NCI-H1048 (cell line): ENCODE data around the gene TOR4A.

ENCODE experiments used
- DNase-seq: peaks from one replicate; lab custom pipeline; 2025; lab: John Stamatoyannopoulos, UW

TOR4A gene

GRCh38 chr9:137307255-137308056 lies 29.9 kb downstream of the TOR4A start:
- DNase-seq = no peak

DNA sequence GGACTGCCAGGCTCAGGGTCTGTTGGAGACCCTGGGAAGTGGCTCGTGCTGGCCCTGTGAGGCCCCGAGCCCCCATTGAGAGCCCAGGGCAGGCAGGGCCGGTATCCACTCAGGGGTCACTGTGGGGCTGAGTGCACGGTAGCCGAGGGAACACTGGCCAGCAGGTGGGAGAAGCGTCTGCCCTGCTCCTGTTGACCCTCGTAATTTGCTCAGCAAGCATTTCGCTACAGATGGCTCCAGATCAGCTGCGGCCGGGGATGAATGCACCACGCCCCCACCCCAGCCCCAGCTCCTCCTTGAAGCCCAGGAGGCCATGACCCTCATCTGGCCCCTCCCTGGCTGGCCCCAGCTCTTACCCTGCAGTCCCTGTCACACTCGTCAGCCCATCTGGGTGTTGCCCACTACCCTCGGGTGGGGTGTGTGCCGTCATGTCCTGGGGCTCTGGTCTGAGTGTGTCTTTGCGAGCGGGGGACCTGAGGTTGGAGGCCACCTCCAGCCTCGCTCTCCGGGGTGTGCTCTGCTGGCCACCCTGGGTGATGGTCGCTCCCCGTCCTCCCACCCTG lies 30.6 kb downstream of the TOR4A start:
- DNase-seq = no peak

- no peak for DNase-seq
These were observed 32.1 kb downstream of the TOR4A start for GRCh38 chr9:137309368-137310188.

DNA sequence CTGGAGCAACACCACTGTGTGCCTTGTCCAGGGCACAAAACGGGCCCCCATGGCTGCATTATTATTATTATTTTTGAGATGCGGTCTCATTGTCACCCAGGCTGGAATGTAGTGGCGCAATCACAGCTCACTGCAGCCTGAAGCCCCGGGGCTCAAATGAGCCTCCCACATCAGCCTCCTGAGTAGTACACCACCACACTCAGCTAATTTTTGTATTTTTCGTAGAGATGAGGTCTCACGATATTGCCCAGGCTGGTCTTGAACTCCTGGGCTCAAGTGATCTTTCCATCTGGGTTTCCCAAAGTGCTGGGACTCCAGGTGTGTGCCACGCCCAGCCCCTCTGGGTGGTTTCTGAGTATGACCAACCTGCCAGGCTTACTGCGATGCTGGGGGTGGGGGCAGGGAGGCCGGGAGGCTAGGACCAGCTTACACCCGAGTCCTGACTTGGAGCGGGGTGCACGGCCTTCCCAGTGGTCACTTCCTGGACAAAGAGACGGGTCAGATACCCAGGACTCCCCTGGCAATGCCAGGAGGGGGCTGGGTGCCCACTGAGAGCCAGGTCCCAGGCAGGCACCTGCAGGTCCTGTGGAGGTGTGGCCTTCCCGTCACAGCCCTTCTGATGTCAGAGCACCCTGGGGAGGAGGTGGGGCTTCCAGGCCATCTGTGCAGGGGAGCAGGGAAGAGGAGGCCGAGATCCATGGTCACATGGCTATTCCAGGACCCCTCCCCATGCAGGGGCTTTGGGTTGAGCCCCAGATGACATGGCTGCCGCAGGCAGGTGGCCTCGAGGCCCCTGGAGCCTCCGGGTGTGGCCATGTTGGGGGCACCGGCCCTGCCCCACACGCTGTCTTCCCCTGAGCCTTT lies 32.9 kb downstream of the TOR4A start:
- no peak for DNase-seq

DNA sequence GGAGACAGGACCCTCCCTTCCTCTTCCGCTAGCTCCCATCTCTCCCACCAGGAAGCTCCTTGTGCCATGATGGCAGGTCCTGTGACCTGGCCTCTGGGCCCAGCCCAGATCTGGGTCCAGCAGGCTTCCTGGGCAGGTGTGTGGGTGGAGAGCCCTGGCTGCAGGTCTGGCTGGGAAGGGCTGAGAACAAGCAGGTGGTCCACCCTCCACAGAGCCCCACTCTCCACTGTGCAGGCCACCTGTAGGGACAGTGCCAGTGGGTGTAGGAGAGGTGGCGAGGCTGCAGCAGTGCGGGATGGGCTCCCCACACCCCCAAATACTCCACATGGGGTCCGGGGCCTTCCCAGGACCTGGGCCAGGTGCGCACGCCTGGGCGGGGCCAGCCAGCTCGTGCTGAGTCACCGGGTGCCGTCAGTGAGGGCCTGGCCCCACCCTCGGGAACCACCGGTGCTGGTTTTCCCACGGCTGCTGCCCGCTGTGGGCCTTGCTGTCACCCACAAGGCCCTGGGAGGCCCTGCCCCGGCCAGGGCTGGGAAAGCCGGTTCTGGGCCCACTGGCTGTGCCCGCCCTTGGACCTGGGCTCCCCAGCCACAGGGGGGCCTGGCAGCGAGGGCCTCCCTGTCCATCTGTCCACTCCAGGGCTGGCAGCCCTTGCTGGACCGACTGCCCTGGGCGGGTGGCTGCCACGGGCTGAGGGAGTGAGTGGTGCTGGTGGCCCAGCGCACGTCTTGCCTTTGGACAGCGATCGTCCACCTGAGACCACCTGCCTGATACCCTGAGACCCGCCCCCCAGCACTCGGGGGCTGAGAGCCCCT lies 33.9 kb downstream of the TOR4A start:
- no peak for DNase-seq

DNA sequence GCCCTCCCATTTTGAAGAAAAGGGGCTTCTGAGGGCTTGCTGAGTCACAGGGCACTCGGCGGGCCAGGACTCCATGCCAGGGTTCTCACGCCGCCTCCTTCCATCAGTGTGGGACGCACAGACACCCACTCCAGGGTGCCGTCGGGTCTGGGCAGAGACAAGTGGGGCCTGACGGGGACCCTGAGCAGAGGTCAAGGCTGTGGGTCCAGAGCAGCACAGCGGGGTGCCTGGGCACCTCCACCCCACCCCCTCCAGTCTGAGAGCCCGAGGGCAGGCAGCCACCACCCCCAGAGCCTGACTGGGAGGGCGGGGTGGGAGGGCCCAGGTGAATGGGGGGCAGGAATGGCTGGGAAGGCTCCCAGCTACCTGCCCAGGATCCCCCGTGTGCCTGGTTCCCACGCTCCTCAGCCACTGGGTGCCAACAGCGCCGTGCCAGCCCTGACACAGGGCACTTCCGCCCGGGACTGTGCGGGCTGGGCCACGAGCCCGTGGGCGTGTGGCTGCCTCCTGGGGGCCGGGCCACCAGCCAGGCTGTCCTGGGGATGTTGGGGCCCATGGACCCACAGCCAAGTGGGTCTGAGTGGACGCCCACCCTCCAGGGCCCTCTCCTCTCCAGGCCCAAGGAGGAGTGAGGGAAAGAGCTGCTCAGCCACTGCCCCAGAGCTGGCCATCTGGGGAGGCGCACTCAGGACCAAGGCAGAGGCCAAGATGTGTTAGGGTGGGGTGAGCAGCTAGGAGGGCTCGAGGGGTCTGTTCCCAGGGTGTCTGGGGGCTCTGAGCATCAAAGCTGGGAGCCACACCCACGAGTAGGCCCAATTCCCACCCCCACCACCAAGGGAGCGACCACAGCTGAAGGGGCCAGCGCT lies 34.7 kb downstream of the TOR4A start:
- no peak for DNase-seq

DNA sequence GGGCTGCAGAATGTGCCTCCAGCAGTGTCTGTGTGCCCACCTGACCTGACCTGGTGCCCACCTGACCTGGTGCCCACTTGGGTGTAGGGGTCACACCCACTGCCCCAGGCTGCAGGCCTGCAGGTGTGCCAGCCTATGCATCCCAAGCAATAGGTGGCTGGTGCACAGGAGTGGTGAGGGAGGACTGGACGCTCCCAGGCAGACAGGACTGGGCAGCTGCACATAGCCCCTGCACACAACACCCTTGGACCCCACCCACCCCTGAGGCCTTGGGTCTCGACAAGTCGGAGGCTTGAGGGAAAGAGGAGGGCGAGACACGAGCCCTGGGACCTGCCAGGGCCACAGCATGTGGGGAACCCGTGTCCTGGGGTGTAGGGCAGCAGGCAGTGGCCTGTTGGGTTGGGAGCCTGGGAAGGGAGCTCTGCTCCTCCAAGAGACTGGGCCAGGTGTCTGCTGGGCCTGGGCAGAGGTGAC lies 35.4 kb downstream of the TOR4A start:
- no peak for DNase-seq

DNA sequence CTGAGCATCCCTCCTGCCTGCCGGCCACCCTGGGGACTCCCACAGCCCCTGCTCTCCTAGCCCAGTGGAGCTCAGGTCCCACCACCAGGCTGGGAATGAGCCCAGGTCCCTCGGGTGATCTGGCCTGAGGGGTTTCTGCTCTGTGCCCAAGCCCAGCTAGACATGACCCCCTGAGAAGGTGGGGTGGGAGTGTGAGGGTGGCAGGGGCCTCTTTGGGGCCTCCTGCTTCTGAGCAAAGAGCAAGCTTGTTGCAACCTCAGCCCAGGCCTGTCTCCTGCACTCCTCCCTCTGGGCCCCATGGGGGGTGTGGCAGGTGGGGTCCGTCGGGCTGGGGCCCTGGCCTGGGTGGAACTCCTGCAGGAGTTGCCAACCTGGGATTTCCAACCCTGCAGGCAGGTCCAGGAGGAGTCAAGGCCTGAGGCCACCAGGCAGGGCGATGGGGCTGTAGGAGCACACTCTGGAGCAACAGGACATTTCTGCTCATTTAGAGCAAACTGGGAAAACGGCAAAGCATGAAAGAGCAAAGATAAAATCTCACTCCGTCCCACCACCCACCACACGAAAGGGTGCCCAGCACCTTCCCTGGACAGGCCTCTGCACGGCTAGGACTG lies 35.9 kb downstream of the TOR4A start:
- DNase-seq = no peak

DNA sequence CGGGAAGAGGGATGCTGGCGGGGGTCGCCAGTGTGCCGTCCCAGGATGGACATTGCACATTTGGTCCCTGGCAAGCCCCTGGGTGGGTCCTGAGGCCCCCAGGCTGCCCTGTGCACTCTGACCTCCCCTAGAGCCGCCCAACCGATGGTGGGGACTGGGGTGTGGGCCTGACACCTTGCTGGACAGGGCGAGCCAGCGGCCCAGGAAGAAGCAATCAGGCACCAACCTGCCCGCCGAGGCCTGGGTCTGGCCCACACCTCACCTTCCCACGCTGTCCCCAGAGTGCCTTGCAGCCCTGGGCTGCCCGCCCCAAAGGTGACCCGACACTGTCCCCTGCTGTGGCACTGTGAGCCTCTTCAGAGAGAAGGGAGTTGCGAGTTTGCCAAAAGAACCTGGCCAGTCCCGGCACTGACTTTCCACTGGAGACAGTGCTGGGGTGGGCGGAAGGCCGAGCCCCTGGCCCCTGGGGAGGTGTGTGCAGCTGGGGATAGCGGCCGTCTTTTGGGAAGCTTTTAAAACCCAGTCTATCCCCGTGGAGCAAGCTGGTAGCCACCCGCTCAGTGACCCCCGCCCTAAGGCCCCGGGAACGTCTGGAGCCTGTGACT lies 36.5 kb downstream of the TOR4A start:
- no peak for DNase-seq

DNA sequence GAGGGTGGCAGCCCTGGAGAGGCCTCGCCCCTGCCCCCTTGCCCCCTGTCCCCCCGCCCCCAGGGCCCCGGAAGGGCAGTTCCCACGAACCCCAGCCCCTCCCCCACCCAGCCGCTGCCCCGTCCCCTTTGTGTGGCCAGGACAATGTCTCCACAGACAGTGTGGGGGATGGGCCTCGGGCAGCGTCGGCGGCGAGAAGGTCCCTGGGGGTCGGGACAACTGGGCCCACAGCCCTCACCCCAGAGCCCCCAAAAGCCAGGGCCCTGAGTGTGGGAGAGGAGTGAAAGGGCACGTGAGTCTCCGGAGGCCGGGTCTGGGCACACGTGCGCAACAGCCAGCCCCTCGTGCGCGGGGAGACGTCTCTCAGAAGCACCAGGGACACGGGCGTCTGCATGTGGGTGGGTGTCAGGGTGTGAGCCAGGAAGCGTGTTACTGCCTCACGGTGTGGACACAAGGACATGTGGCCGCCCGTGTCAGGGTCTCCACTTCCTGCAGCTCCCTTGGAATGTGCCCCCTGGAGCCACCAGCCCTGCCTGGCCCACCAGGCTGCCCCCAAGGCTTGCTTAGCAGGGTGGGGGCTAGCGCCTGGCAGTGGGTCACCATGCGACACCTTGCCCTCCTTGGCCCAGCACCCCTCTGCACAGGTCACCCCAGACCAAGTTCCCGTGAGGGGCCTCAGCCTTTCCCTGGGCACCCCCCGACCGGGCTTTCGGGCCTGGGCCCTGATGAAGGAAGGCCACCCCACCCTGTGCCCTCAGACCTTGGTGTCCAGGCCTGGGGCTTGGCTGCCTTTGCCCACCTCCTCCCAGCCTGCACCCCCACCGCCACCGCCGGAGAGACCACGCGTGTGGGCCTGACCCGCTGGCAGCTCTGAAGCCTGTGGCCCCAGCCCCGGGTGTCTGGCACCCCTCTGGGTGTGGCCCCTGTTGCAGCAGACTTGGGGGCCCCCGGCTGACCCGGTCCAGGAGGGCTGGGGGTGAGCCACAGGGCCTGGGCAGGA lies 37.3 kb downstream of the TOR4A start:
- DNase-seq = no peak

DNA sequence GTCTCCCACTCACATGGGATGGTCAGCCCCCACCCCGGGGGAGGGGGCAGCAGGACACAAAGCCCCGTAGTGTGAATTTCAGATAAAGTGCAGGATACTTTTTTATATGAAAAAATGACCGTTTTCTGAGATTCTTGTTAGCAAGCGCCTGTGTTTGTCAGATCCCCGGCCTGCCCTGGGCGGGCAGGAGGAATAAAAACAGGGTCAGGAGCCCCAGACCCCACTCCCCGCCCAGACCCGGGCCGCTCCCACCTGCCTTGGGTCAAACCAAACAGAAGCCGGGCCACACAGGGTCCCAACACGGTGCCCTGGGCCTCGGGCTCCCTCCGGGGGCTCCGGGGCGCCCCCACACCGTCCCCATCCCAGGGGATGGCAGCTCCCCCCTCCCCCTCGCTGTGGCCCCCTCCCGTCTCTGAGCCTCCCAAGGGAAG lies 38.1 kb downstream of the TOR4A start:
- DNase-seq = no peak

DNA sequence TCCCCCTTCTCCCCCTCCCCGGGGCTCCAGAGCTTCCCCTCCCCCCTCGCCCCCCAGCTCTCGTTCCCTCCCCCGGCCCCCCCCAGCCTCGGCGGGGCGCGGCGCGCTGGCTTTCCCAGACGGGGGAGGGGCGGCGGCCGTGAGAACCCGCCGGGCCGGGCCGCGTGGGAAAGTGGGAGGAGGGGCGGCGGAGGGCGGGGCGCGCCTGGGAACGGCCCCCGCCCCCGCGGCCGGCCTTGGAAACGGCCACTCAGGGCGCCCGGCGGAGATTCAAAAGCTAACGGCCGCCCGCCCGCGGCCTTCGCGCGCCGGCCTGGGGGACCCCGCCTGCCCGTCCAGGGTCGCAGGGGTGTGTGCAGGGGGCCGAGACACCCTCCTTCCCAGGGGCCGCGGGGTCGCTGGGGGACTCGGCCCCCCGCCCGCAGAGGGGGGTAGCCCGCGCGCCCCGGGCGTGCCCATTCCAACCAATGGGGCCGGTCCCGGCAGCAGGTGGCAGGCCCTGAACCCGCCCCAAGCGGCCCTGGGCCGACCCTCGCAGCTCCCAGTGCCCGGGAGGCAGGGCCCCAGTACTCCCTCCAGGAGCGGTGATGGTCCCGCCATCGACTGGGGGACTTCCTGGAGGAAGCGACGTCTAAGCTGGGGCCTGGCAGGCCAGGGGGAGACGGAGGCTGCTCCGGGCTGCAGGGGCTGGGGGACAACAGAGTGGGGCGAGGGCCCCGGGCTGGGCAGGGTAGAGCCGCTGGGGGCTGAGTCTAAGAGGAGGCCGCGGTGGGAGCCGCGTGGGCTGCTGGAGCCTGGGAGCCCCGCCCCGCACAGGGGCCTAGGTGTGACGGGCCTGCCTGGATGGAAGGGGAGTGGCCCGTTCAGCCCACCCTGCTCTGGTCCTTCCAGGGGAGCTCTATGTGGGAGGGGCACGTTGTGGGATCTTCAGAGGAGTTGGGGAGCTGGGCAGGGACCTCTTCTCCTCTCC lies 38.8 kb downstream of the TOR4A start:
- no peak for DNase-seq

DNA sequence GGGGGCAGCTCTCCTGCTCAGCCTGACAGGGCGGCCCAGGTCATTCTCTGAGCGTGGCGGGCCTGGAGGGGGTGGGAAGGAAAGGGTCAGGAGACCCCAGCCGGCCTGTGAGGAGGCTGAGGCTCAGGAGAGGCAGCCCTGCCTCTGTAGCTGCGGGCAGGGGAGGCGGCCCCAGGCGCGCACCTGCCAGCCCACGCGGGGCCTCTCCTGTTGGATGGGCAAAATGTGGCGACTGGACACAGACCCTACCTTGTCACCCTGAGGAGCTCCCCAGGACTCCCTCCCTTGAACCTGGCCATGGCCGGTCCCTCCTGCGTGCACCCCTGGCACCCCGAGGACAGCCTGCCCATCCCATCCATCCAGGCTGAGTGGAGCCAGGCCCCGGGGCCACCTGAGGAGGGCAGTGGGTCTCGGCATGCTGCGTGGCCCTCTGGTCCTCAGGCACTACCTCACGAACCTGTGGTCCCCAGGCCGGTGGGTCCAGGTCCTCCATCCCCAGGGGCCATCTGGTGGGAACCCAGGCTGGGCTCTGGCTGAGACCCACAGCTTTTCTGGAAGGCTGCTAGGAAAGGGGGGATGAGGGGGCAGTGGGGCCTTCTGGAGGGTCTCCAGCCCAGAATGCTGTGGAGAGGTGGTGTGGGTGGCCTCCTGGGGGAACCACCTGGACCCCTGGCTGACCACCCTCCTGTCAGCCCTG lies 39.6 kb downstream of the TOR4A start:
- no peak for DNase-seq

DNA sequence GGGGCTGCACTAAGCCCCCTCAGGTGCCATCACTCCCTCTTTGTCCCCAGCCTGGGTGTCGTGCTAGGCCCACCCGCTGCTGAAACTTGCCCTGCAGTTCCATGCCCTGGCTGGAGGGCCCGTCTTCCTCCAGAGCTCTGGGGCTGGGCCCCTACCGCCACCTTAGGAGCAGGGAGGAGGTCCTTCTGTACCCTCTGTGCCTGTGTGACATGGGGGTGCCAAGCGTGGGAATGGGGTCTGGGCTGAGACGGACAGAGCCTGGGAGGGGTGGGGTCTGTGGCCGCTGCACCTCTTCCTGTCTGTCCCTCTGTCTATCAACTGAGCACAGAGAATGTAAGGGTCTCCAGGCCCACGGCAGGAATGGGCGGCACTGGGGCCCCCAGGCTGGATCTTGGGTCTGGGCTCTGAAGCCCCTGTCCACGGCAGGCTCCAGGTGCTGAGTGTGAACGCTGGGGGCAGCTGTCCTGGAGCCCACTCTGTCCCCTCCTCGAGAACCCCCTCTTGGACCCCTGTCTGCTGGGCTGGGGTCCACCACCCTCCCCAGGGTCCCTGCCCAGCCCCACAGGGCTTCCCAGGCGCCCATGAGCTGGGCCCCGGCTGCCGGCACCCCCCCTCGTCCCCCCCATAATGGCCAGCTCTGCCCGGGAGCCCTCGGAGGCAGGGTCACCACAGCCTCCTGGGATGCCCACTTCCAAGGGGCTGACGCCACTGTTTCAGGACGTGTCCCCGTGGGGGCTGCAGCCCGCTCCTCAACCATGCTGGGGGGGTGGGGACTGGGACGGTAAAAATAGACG lies 40.4 kb downstream of the TOR4A start:
- DNase-seq = no peak

- no peak for DNase-seq
These were observed 41.1 kb downstream of the TOR4A start for GRCh38 chr9:137318602-137319001.
